ENCODE results near the gene CMPK2. TPM values are rescaled to one million over a fixed set of nuclear protein-coding genes. Genes with fewer than 3 reads are reported as not detected.
A peak's percentile ranks its signal among the peaks of the same experiment; 100 is the strongest.

The CMPK2 gene
- total and polyA plus RNA-seq, 8 donors: 1.7 to 4.3 (median 3.3) TPM

DNA sequence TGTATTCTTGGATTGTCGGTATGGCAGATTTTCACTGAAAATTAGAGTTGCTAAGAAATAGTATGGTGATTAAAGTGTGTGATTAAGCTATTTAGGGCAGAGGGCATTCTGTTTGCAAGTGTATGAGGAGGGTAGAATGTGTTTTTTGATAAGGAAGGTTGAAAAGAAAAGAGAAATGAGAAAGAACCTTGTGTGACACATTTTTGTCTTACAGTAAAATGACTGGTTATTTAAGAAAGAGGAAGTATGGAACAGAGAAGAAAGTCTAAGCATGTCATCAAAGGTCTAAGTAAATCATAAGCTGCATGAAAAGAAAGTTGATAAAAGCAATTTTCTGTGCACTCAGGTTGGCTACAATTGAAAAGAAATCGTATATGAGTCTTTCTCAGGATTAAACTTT is 6.7 kb upstream of the CMPK2 start:
- no peak for FAIRE-seq
- H3K27ac ChIP-seq: no peak overlapping the region
- WGBS, 2 donors: 91 to 92% methylated on average over 2 of the region's 2 CpGs

DNA sequence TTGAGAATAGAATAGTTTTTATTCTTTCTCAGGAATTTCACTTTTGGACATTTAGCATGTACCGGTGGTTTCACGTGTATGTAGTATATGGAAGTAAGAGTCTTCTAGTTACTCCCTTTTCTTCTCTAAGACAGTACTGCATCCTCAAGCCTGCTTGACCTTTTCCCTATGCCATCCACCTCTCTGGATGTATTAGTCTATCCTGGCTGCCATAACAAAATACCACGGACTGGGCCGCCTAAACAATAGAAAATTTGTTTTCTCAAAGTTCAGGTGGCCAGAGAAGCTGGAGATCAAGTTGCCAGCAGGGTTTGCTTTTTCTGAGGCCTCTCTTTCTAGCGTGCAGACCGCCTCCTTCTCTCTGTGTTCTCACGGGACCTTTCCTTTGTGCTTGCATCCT is 1.3 kb upstream of the CMPK2 start:
- TF ChIP-seq, protein P1, sequence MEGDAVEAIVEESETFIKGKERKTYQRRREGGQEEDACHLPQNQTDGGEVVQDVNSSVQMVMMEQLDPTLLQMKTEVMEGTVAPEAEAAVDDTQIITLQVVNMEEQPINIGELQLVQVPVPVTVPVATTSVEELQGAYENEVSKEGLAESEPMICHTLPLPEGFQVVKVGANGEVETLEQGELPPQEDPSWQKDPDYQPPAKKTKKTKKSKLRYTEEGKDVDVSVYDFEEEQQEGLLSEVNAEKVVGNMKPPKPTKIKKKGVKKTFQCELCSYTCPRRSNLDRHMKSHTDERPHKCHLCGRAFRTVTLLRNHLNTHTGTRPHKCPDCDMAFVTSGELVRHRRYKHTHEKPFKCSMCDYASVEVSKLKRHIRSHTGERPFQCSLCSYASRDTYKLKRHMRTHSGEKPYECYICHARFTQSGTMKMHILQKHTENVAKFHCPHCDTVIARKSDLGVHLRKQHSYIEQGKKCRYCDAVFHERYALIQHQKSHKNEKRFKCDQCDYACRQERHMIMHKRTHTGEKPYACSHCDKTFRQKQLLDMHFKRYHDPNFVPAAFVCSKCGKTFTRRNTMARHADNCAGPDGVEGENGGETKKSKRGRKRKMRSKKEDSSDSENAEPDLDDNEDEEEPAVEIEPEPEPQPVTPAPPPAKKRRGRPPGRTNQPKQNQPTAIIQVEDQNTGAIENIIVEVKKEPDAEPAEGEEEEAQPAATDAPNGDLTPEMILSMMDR (IDR thresholded peaks at IDR 0.05): no peak
- peaks cover 0 to 5% (median 0%) of the 10 kb centered on the region in 3 donors for H3K4me1 ChIP-seq
- intact Hi-C loops (cut with DNase I): no loop called here
- FAIRE-seq: no peak
- no peaks in the 10 kb centered on the region for H3K9me3 ChIP-seq
- DNase-seq: no peak
- no peaks in the 10 kb centered on the region for H3K27me3 ChIP-seq
- no peaks in the 10 kb centered on the region for H3K36me3 ChIP-seq
- no peak overlapping the region for H3K4me3 ChIP-seq
- H3K27ac ChIP-seq: no peak overlapping the region
- no peak for ATAC-seq
- whole genome bisulfite sequencing, 2 donors: 79 to 85% methylated on average over 7 of the region's 7 CpGs

More for the DNA sequence above, 6.7 kb upstream of the CMPK2 start:
- ATAC-seq (no peak), DNase-seq (no peak)
- Histone ChIP-seq H3K27me3 (no peaks in the 10 kb centered on the region), H3K36me3 (no peaks in the 10 kb centered on the region), H3K9me3 (no peaks in the 10 kb centered on the region), H3K4me1 (peaks cover 0 to 7% (median 0%) of the 10 kb centered on the region in 3 donors), H3K4me3 (no peak overlapping the region)
- intact Hi-C loops (cut with DNase I): no loop called here
- TF ChIP-seq, protein P1 (IDR thresholded peaks at IDR 0.05): no peak

DNA sequence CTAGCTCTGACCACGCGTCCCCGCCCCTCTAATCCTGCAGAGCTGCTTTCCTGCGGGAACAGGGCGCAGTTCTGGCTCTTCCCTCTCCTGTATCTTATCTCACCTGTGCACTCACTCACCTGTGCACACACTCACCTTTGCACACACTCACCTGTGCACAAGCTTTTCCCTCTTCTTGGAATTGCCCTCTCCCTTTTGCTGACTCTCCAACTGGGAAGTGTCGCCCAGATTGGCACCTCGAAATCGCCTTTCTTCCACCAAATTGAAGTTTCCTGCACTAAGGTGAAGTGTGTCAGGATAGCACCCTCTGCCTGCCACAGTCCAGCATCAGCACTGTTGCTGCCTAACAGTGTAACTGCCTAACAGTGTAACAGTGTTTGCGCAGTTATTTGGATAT is 566 bp upstream of the CMPK2 start:
- peak overlapping the region; percentile 48 to 89 (median 86) for H3K4me3 ChIP-seq
- intact Hi-C loops (cut with DNase I): no loop called here
- TF ChIP-seq, protein P1 (IDR thresholded peaks at IDR 0.05): peak in 1 of 4 donors; percentile 22
- H3K27me3 ChIP-seq: no peaks in the 10 kb centered on the region
- H3K9me3 ChIP-seq: no peaks in the 10 kb centered on the region
- WGBS, 2 donors: 1 to 2% methylated on average over 9 of the region's 9 CpGs
- DNase-seq: peak in 5 of 6 donors; percentile 24 to 65 (median 33)
- FAIRE-seq: no peak
- peak; percentile 69 to 83 (median 76) for ATAC-seq
- peak overlapping the region; percentile 85 to 91 (median 87) for H3K27ac ChIP-seq
- H3K36me3 ChIP-seq: no peaks in the 10 kb centered on the region
- H3K4me1 ChIP-seq: peaks cover 0 to 5% (median 0%) of the 10 kb centered on the region in 3 donors

DNA sequence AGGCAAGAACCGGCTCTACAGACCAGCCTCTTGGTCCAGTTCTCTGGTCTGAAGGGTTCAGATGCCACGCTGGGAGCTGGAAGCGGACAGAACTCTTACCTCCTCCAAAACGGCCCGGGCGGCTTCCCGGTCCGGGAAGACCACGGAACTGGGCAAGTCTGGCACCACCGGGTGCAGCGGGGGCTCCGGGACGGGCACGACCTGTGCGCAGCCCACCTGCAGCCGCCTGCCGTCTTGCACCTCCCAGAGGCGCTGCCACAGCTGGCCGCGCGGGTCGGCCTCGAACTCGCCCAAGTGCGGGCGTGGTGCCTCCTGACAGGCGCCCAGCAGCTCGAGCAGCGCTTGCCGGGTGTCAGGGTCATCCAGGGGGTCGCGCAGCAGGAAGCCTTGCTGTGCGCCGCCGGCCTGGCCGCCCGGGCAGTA is 773 bp downstream of the CMPK2 start:
- Histone ChIP-seq H3K9me3 (no peaks in the 10 kb centered on the region), H3K27ac (peak overlapping the region; percentile 85 to 91 (median 87)), H3K36me3 (no peaks in the 10 kb centered on the region), H3K27me3 (no peaks in the 10 kb centered on the region), H3K4me1 (peaks cover 0 to 5% (median 0%) of the 10 kb centered on the region in 3 donors), H3K4me3 (peak overlapping the region; percentile 48 to 89 (median 86))
- peak in 3 of 4 donors; percentile 2 to 10 (median 6) for ATAC-seq
- 4 to 7% methylated on average over 29 to 37 of the region's 37 CpGs for WGBS, 2 donors
- no peak for FAIRE-seq
- TF ChIP-seq, protein P1 (IDR thresholded peaks at IDR 0.05): no peak
- peak in 2 of 6 donors; percentile 22 to 51 for DNase-seq
- intact Hi-C loops (cut with DNase I): no loop called here

DNA sequence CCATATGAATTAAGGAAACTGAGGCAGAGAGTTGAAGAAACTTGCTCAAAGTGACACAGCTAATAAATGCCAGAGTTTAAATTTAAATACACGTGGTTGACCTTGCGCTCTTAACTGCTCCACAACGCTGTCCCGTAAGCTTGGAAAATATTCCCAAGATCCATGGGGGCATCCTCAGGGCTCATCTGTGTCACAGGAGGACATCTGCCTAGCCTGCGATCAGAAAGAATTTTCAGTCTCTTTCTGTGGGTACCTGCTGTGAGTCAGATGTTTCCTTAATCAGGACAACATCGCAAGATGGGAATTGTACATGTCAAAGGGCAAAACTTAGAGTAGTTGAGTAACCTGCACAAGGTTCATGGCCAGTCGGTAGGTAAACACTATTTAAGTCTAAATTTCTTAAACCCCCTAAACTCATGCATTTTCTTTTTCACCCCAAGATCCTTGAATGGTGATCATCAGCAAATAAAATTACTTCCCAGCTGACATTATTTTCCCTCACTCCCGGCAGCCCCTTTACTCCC is 1.4 kb downstream of the CMPK2 start:
- intact Hi-C loops (cut with DNase I): no loop called here
- Histone ChIP-seq H3K4me3 (peak overlapping the region in 2 of 4 donors; percentile 84 to 89), H3K36me3 (no peaks in the 10 kb centered on the region), H3K4me1 (peaks cover 0 to 5% (median 0%) of the 10 kb centered on the region in 3 donors), H3K27ac (no peak overlapping the region), H3K9me3 (no peaks in the 10 kb centered on the region), H3K27me3 (no peaks in the 10 kb centered on the region)
- ATAC-seq (no peak), DNase-seq (no peak), FAIRE-seq (no peak)
- WGBS, 2 donors: 65 to 68% methylated on average over 8 of the region's 8 CpGs
- TF ChIP-seq, protein P1 (IDR thresholded peaks at IDR 0.05): no peak

Data from pancreas (tissue), 10 donors.